ENCODE data around the gene SERPING1.

The SERPING1 gene

DNA sequence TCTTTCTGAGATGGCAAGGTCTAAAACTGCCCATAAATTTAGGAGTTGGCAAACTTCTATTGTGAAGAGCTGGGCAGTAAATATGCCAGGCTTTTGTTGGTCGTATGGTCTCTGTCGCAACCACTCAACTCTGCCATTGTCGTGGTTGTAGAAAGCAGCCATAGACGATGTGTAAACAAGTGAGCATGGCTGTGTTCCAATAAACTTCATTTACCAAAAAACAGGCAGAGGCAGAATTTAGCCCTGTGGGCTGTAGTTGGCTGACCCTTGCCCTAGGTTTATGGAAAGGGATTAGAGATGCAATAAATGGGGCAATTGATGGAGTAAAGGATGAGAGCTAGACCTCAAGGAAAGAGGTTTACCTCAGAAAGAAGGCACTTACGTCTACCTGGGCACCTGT is 34.6 kb downstream of the SERPING1 start:
- no peak overlapping the region for H2AFZ ChIP-seq (ENCODE audit: low read length)
- no peak overlapping the region for H3K27ac ChIP-seq (ENCODE audit: low read depth, low read length, poor library complexity, severe bottlenecking)
- no peak for TF ChIP-seq EZH2 (IDR thresholded peaks at IDR 0.05; ENCODE audit: borderline replicate concordance, low read length)
- TF ChIP-seq, protein P1, sequence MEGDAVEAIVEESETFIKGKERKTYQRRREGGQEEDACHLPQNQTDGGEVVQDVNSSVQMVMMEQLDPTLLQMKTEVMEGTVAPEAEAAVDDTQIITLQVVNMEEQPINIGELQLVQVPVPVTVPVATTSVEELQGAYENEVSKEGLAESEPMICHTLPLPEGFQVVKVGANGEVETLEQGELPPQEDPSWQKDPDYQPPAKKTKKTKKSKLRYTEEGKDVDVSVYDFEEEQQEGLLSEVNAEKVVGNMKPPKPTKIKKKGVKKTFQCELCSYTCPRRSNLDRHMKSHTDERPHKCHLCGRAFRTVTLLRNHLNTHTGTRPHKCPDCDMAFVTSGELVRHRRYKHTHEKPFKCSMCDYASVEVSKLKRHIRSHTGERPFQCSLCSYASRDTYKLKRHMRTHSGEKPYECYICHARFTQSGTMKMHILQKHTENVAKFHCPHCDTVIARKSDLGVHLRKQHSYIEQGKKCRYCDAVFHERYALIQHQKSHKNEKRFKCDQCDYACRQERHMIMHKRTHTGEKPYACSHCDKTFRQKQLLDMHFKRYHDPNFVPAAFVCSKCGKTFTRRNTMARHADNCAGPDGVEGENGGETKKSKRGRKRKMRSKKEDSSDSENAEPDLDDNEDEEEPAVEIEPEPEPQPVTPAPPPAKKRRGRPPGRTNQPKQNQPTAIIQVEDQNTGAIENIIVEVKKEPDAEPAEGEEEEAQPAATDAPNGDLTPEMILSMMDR (IDR thresholded peaks at IDR 0.05; ENCODE audit: low read length) = no peak
- no peaks in the 10 kb centered on the region for H4K20me1 ChIP-seq (ENCODE audit: insufficient read depth, low read length)
- no peaks in the 10 kb centered on the region for H3K79me2 ChIP-seq (ENCODE audit: insufficient read depth, low read length)
- no peaks in the 10 kb centered on the region for H3K4me1 ChIP-seq (ENCODE audit: insufficient read depth, low read length, severe bottlenecking)
- no peaks in the 10 kb centered on the region for H3K36me3 ChIP-seq (ENCODE audit: insufficient read depth, low read length)
- H3K4me3 ChIP-seq (ENCODE audit: low read depth, low read length, poor library complexity, severe bottlenecking) = no peak overlapping the region
- H3K4me2 ChIP-seq (ENCODE audit: low read length) = no peak overlapping the region
- H3K9ac ChIP-seq (ENCODE audit: low read length) = no peak overlapping the region
- H3K9me2 ChIP-seq (ENCODE audit: low read depth, low read length) = no peaks in the 10 kb centered on the region
- no peaks in the 10 kb centered on the region for H3F3A ChIP-seq (ENCODE audit: insufficient read depth, low read length)
- H3K27me3 ChIP-seq (ENCODE audit: insufficient read depth, low read length) = 0 out of 2 replicates have a peak, but pooled peaks cover 5% of the 10 kb centered on the region
- no peaks in the 10 kb centered on the region for H3K9me3 ChIP-seq (ENCODE audit: low read length)

DNA sequence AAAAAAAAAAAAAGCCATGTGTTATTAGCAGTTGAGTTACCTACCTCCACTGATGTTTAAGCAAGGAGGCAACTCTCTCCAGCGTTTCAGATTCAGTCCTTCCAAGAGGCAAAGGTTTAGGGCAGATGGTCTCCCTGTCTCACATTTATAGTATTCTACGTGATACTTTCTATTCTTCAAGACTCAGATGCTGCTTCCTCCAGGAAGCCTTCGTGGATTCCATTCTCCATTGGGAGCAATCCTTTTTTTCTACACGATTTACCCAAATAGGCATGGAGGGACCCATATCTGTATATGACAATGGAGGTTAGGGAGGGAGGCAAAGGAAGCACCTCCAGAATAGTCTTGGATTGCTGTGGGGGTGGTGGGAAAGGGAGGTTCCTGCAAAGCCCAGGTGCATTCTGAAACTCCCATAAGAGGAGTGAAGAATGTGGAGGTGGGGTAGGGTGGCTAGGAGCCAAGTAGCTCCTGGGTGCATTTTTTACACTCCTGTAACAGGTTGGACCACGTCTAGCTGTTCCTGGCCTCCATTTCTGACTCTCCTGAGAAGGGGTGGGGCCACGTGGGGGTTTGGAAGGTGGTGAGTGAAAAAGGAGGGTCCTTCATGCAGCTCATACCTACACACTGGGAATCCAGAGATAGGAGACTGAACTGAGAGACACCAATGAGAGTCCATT is 36.0 kb downstream of the SERPING1 start:
- TF ChIP-seq EZH2 (IDR thresholded peaks at IDR 0.05; ENCODE audit: borderline replicate concordance, low read length) = no peak
- no peak overlapping the region for H3K4me3 ChIP-seq (ENCODE audit: low read depth, low read length, poor library complexity, severe bottlenecking)
- H4K20me1 ChIP-seq (ENCODE audit: insufficient read depth, low read length) = no peaks in the 10 kb centered on the region
- H3K4me1 ChIP-seq (ENCODE audit: insufficient read depth, low read length, severe bottlenecking) = no peaks in the 10 kb centered on the region
- H3K36me3 ChIP-seq (ENCODE audit: insufficient read depth, low read length) = no peaks in the 10 kb centered on the region
- H2AFZ ChIP-seq (ENCODE audit: low read length) = no peak overlapping the region
- H3F3A ChIP-seq (ENCODE audit: insufficient read depth, low read length) = no peaks in the 10 kb centered on the region
- H3K9ac ChIP-seq (ENCODE audit: low read length) = no peak overlapping the region
- no peaks in the 10 kb centered on the region for H3K79me2 ChIP-seq (ENCODE audit: insufficient read depth, low read length)
- no peaks in the 10 kb centered on the region for H3K9me2 ChIP-seq (ENCODE audit: low read depth, low read length)
- H3K4me2 ChIP-seq (ENCODE audit: low read length) = no peak overlapping the region
- H3K9me3 ChIP-seq (ENCODE audit: low read length) = no peaks in the 10 kb centered on the region
- H3K27ac ChIP-seq (ENCODE audit: low read depth, low read length, poor library complexity, severe bottlenecking) = no peak overlapping the region
- 0 out of 2 replicates have a peak, but pooled peaks cover 5% of the 10 kb centered on the region for H3K27me3 ChIP-seq (ENCODE audit: insufficient read depth, low read length)

DNA sequence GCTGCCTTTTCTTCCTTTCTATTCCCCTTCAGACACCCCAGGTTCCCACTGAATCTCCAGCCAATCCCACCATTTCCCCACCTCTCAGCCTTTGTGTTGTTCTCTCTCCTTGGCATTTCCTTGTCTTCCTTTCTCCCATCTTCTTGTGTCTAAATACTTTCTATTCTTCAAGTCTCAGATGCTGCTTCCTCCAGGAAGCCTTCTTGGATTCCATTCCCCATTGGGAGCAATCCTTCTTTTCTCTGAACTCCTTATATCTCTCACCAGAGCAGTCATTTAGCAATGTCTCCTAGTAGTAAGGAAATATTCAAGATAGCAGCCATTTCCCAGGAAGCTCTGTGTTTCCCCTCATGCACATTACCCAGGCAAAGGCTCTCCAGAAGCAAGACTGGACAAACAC is 36.8 kb downstream of the SERPING1 start:
- Histone ChIP-seq H3K9me2 (ENCODE audit: low read depth, low read length) (no peaks in the 10 kb centered on the region), H3K27ac (ENCODE audit: low read depth, low read length, poor library complexity, severe bottlenecking) (no peak overlapping the region), H3K4me2 (ENCODE audit: low read length) (no peak overlapping the region), H3F3A (ENCODE audit: insufficient read depth, low read length) (no peaks in the 10 kb centered on the region), H3K4me3 (ENCODE audit: low read depth, low read length, poor library complexity, severe bottlenecking) (no peak overlapping the region), H4K20me1 (ENCODE audit: insufficient read depth, low read length) (no peaks in the 10 kb centered on the region), H3K9ac (ENCODE audit: low read length) (no peak overlapping the region), H3K79me2 (ENCODE audit: insufficient read depth, low read length) (no peaks in the 10 kb centered on the region), H3K4me1 (ENCODE audit: insufficient read depth, low read length, severe bottlenecking) (no peaks in the 10 kb centered on the region), H2AFZ (ENCODE audit: low read length) (no peak overlapping the region), H3K27me3 (ENCODE audit: insufficient read depth, low read length) (0 out of 2 replicates have a peak, but pooled peaks cover 5% of the 10 kb centered on the region), H3K36me3 (ENCODE audit: insufficient read depth, low read length) (no peaks in the 10 kb centered on the region), H3K9me3 (ENCODE audit: low read length) (no peaks in the 10 kb centered on the region)
- TF ChIP-seq, protein P1 (IDR thresholded peaks at IDR 0.05; ENCODE audit: low read length) = no peak
- no peak for TF ChIP-seq EZH2 (IDR thresholded peaks at IDR 0.05; ENCODE audit: borderline replicate concordance, low read length)

DNA sequence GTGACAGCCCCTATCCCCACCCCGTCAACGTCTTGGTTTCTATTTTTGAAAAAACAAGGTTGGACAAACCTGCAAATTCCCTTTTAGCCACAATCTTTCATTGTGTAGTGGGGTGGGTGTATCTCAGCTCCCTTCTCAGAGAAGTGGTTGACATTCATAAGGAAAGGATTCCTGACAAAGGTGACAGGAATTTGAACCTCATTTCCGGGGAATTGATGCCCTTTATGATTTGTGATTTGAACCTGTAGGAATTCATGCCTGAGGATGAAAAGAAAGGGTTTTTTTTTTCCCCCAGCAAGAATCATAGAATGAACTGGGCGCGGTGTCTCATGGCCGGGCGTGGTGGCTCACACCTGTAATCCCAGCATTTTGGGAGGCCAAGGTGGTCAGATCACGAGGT is 37.8 kb downstream of the SERPING1 start:
- Histone ChIP-seq H3K4me2 (ENCODE audit: low read length) (no peak overlapping the region), H3K36me3 (ENCODE audit: insufficient read depth, low read length) (no peaks in the 10 kb centered on the region), H3K4me3 (ENCODE audit: low read depth, low read length, poor library complexity, severe bottlenecking) (no peak overlapping the region), H4K20me1 (ENCODE audit: insufficient read depth, low read length) (no peaks in the 10 kb centered on the region), H3F3A (ENCODE audit: insufficient read depth, low read length) (no peaks in the 10 kb centered on the region), H3K79me2 (ENCODE audit: insufficient read depth, low read length) (no peaks in the 10 kb centered on the region), H3K9me3 (ENCODE audit: low read length) (no peaks in the 10 kb centered on the region), H3K27me3 (ENCODE audit: insufficient read depth, low read length) (0 out of 2 replicates have a peak, but pooled peaks cover 5% of the 10 kb centered on the region), H2AFZ (ENCODE audit: low read length) (no peak overlapping the region), H3K9ac (ENCODE audit: low read length) (no peak overlapping the region), H3K9me2 (ENCODE audit: low read depth, low read length) (no peaks in the 10 kb centered on the region), H3K27ac (ENCODE audit: low read depth, low read length, poor library complexity, severe bottlenecking) (no peak overlapping the region), H3K4me1 (ENCODE audit: insufficient read depth, low read length, severe bottlenecking) (no peaks in the 10 kb centered on the region)
- TF ChIP-seq EZH2 (IDR thresholded peaks at IDR 0.05; ENCODE audit: borderline replicate concordance, low read length) = no peak
- TF ChIP-seq, protein P1 (IDR thresholded peaks at IDR 0.05; ENCODE audit: low read length) = no peak

All from OCI-LY1 (cell line).